ENCODE data around the gene EIF4A3.

EIF4A3 gene

GRCh38 chr17:80112471-80113032 lies 34.4 kb downstream of the EIF4A3 start:
- no peak for DNase-seq (ENCODE audit: low read depth in 2 of 2)

DNA sequence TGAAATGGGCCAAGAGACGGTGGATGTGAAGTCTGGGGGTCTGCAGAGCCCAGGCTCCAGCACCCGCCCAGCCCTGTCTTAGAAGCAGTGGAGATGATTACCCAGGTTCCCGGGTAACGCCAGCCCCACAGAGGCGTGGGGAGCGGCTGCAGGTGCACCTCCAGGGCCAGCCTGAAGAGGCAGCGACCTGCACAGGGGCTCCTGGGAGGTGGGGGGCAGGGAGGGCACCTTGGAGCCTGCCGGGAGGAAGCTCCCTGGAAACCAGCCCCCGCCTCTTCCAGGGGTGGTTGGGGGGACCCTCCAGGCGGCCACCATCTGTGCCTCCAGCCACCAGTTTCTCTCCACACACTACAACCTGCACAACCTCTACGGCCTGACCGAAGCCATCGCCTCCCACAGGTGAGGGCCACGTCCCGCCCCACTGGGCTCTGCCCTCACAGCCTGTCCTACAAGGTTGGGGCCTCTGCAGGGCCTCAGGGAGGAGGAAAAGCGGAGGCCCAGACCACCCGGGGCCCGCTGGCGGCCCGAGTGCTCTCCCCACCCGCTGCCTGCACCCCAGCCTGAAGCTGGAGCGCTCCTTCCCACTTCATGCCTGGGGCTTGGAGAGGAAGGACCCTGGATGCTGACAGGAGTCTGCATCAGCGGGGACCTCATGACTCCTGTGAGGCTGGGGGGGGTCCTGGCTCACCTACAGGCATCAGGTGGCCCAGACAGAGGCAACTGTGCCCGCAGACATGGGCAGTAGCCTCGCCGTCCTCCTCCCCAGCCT lies 35.0 kb downstream of the EIF4A3 start:
- DNase-seq (ENCODE audit: low read depth in 2 of 2): no peak

DNA sequence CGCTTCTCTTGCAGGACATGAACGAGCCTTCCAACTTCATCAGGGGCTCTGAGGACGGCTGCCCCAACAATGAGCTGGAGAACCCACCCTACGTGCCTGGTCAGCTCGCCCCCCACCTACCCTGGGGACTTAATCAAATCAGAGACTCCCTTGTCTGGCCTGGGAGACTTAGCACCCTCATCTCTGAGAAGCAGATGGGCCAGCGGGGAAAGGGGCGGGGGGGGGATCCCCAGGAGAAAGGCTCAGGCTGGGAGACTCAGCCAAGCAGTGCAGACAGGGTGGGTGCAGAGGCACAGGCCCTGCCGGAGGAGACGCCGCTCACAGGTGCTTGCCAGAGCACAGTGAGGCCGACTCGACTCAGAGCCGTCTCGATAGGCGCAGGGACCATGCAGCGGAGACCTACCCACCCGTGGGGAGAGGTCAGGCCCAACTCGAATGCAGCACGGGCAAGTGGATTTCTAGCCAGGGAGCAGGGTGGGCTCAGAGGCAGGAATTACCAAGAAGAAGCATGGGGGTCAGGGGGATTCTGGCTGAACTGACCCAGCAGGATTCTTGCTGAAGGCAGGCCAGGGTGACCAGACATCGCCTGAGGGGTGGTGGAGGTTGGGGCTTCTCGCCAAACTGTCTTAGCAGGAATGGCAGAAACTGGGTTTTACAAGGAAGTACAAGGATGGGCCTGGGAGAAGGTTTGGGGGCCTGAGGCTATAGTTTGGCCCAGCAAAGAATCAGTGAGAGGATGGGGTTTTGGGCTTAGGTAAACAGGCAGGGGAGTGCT lies 35.8 kb downstream of the EIF4A3 start:
- DNase-seq (ENCODE audit: low read depth in 2 of 2): no peak

DNA sequence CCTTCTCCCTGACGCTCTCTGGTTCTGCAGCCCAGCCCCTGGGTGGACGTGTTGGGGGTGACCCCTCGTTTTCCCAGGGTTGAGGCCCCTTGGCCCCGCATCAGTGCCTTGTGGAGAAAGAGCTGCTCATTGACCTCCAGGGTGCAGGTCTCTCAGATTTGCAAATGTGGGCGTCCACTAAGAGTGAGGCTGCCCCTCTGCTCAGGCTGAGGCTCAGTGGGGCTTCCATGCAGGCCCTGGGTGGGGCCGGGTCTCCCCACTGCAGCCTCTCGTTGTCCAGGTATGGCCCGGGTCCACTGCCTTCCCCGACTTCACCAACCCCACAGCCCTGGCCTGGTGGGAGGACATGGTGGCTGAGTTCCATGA lies 36.5 kb downstream of the EIF4A3 start:
- DNase-seq (ENCODE audit: low read depth in 2 of 2): no peak

DNA sequence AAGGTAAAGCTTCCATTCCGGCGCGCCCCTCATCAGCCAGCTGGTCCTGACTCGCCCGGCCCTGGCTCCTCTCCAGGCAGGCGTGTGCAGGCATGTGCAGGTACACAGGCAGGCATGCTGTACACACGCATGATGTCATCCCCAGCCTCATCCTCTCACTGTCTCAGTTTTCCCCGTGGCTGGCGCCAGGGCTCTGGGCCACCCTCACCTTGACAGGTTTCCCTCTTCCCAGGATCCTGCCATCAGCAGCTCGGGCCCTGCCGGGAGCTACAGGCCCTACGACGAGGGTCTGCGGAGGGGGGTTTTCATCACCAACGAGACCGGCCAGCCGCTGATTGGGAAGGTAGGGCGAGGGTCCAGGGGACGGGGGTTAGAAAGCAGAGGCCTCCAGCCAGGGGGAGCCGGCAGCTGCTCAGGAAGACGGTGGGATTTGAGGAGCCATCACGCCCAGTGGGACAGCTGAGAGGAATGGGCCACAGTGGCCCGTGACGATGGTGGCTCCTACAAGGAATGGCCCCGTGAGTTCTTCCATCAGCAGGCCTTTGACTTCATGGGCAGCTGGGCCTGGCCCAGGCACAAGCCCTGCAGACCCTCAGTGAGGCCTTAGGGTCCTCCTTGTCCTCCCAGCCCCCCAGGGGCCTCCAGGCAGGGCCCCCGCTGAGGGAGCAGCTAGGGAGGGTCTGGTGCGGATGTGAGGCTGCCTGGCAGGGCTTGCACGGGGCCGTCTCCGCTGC lies 37.0 kb downstream of the EIF4A3 start:
- DNase-seq (ENCODE audit: low read depth in 2 of 2): no peak

DNA sequence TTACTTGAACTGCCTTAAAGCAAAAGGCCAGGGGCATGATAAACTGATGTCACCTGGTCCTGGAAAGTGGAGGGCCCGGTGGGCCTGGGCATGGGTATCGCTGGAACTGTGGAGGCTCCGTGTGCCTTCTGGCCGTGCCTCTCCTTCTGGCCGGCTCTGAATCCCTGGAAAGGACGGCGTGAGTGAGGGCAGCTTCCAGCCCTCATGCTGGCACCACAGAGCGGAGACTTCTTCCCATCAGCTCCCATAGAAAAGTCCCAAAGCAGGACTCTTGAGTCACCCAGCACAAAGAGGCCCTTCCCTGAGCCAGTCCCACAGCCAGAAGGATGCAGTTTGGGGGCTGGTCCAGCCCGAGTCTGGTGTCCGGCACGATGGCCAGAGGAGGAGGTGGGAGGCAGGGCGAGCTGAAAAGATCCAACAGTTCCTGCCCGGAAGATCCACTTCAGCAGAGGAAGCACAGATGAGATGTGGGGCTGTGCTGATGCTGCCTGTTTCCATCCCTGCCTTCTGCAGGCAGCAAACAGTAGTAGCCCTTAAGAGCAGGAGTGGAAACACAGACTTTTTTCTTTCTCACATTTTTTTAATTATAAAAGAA lies 37.8 kb downstream of the EIF4A3 start:
- no peak for DNase-seq (ENCODE audit: low read depth in 2 of 2)

DNA sequence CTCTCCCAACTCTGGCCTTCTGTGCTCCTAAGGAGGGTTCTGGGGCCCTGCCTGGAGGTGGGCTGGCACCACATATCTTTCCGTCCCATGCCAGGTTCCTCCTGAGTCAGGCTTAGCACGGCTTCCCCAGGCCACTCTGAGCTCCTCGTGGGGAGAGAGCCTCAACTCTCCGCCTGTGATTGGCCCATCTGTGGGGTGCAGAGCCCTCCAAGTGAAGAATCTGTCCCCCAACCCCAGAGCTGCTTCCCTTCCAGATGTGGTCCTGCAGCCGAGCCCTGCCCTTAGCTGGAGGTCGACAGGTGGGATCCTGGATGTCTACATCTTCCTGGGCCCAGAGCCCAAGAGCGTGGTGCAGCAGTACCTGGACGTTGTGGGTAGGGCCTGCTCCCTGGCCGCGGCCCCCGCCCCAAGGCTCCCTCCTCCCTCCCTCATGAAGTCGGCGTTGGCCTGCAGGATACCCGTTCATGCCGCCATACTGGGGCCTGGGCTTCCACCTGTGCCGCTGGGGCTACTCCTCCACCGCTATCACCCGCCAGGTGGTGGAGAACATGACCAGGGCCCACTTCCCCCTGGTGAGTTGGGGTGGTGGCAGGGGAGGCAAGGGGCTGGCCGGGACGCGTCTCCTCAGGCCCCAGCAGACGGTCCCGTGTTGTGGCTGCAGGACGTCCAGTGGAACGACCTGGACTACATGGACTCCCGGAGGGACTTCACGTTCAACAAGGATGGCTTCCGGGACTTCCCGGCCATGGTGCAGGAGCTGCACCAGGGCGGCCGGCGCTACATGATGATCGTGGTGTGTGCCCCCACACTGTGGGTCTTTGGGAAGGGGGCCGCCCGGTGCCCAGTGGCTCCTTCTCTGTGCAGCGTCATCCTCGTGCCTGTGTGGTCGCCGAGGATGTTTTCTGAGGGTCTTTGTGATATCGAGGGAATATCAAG lies 38.6 kb downstream of the EIF4A3 start:
- no peak for DNase-seq (ENCODE audit: low read depth in 2 of 2)

GRCh38 chr17:80107231-80108021 lies 39.5 kb downstream of the EIF4A3 start:
- no peak for DNase-seq (ENCODE audit: low read depth in 2 of 2)

DNA sequence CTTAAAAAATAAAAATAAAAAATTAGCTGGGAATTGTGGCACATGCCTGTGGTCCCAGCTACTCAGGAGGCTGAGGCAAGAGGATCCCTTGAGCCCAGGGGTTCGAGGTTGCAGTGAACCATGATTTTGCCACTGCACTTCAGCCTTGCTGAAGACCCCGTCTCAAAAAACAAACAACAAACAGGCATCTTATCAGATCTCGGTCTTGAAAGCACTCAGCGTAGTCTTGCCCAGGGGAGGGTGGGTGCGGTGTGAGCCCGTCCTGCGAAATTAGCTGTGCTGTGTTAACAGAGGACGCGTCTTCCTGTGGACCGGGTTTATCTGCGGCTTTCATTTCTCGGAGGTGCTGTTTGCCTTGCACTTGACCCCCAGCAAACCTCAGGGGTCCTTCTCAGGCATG lies 40.2 kb downstream of the EIF4A3 start:
- DNase-seq (ENCODE audit: low read depth in 2 of 2): no peak

DNA sequence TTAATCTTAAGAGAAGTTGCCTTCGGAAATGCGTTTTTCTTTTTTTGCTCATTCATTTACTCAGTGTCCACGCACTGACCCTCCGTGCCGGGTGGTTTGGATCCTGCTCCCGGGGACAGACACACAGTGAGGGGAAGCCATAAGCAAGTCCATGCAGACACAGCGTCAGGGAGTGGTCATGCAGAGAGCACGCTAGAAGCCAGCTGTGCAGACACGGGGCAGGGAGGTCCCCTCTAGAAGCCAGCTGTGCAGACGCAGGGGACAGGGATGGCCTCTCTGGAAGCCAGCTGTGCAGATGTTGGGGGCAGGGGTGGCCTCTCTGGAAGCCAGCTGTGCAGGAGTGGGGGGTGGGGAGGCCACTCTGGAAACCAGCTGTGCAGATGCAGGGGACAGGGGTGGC lies 40.8 kb downstream of the EIF4A3 start:
- DNase-seq (ENCODE audit: low read depth in 2 of 2): no peak

DNA sequence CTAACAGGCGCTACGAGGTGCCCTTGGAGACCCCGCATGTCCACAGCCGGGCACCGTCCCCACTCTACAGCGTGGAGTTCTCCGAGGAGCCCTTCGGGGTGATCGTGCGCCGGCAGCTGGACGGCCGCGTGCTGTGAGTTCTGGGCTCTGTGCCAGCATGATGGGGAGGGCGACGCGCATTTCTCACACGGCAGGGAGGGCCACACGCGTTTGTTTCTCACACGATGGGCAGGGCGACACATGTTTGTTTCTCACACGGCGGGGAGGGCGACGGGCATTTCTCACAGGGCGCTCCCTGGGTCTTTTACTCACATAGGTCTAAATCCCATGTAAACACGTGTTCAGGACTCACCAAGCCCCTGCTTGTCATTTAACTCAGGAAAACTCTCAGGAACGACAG lies 41.2 kb downstream of the EIF4A3 start:
- DNase-seq (ENCODE audit: low read depth in 2 of 2): no peak

- DNase-seq (ENCODE audit: low read depth in 2 of 2): no peak
Measured at GRCh38 chr17:80104956-80105375, 42.0 kb downstream of the EIF4A3 start.

- DNase-seq (ENCODE audit: low read depth in 2 of 2): no peak
Measured at GRCh38 chr17:80104321-80104955, 42.5 kb downstream of the EIF4A3 start.

DNA sequence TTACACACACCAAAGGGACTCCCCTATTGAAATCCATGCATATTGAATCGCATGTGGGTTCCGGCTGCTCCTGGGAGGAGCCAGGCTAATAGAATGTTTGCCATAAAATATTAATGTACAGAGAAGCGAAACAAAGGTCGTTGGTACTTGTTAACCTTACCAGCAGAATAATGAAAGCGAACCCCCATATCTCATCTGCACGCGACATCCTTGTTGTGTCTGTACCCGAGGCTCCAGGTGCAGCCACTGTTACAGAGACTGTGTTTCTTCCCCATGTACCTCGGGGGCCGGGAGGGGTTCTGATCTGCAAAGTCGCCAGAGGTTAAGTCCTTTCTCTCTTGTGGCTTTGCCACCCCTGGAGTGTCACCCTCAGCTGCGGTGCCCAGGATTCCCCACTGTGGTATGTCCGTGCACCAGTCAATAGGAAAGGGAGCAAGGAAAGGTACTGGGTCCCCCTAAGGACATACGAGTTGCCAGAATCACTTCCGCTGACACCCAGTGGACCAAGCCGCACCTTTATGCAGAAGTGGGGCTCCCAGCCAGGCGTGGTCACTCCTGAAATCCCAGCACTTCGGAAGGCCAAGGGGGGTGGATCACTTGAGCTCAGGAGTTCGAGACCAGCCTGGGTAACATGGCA lies 43.4 kb downstream of the EIF4A3 start:
- no peak for DNase-seq (ENCODE audit: low read depth in 2 of 2)

- no peak for DNase-seq (ENCODE audit: low read depth in 2 of 2)
Measured at GRCh38 chr17:80102664-80103448, 44.1 kb downstream of the EIF4A3 start.

GRCh38 chr17:80101946-80102663 lies 44.8 kb downstream of the EIF4A3 start:
- DNase-seq (ENCODE audit: low read depth in 2 of 2): no peak
